ENCODE results near the gene TRIP4. TPM values are rescaled to one million over a fixed set of nuclear protein-coding genes. Genes with fewer than 3 reads are reported as not detected.

TRIP4 gene
- total RNA-seq, 3 donors from 2014 or later, result 23.8 to 36.9 (median 28.2) TPM

DNA sequence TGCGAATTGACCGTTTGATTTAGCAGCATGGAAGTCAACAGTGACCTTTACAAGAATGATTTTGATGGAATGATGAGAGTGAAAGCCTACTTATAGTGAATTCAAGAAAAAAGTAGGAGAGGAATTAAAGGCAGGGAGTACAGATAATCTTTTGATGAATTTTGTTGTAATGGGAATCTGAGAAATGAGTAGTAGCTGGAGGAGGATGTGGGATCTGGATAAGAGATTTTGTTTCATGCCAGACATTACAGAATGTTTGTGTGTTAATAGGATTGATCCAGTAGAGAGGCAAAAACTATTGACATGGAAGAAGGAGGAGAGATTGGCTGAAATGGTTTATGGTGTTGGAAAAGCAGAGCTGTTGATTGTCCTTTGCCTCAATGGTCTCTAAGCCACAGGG, 55.4 kb downstream of the TRIP4 start:
- Histone ChIP-seq H3K9me3 (no peaks in the 10 kb centered on the region), H3K4me3 (no peak overlapping the region), H3K36me3 (ENCODE audit: low read depth) (no peaks in the 10 kb centered on the region), H3K4me1 (ENCODE audit: low read depth) (no peaks in the 10 kb centered on the region)
- intact Hi-C loops (cut with DNase I, micrococcal nuclease), result no loop called here
- no peak for TF ChIP-seq CTCF (IDR thresholded peaks at IDR 0.05)
- ATAC-seq, result no peak
- DNase-seq, result no peak

DNA sequence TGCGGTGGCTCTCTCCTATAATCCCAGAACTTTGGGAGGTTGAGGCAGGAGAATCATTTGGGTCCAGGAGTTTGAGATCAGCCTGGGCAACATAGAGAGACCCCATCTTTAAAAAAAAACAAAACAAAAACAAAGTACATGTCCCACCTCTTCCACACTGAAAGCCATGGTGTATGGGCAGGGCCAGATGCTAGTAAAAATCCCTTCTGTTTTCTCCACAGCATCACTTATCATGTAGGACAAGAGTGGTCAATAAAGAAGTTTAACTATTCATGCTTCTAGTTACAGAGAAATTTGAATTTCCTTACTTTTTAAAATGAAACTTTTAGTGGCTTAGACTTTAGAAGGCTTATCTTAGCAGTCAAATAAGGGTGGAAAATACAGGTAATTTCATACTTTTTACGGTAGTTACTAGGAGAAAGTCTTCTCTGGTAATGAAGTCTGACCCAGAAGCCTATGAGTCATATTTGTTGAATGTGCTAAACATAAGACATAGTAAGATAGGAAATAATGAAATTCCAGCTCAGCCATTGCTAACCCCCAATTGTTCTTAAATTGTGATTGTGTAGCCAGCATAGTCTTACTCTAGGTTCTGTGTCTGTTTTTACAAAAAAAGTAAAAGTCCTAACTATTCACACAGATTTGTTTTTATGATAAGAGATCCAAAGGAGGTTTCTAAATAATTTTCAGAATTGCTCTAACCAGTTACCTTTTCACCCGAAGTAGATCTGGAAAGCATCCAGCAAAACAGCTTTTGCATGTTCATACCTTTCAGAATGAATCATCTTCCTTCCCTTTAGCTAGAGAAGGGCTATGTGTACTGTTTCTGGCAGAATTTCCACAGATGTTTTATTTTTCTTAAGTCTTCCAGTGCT, 56.3 kb downstream of the TRIP4 start:
- Histone ChIP-seq H3K4me1 (ENCODE audit: low read depth) (no peaks in the 10 kb centered on the region), H3K36me3 (ENCODE audit: low read depth) (no peaks in the 10 kb centered on the region), H3K4me3 (no peak overlapping the region), H3K9me3 (no peaks in the 10 kb centered on the region)
- no peak for DNase-seq
- TF ChIP-seq CTCF (IDR thresholded peaks at IDR 0.05), result no peak
- ATAC-seq, result no peak
- intact Hi-C loops (cut with DNase I, micrococcal nuclease), result no loop called here

DNA sequence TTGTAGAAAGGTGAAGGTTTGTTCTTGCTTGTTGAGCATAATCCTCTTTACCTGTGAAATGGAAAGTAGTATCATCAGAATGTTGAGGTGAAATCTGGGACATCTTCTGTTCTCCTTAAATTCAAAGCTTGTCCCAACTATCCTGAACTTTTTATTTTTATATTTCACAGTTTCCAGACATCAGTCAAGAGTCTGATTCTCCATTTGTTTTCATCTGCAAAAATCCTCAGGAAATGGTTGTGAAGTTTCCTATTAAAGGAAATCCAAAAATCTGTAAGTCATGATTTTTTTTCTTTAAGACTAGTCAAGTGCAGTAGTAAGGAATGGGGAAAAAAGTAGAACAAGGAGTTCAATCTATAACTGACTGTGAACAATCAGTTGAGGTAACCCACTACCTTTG, 57.2 kb downstream of the TRIP4 start:
- DNase-seq (no peak), ATAC-seq (no peak)
- no peaks in the 10 kb centered on the region for H3K36me3 ChIP-seq (ENCODE audit: low read depth)
- no peak for TF ChIP-seq CTCF (IDR thresholded peaks at IDR 0.05)
- no peak overlapping the region for H3K4me3 ChIP-seq
- no peaks in the 10 kb centered on the region for H3K4me1 ChIP-seq (ENCODE audit: low read depth)
- no peaks in the 10 kb centered on the region for H3K9me3 ChIP-seq
- intact Hi-C loops (cut with DNase I, micrococcal nuclease), result no loop called here

DNA sequence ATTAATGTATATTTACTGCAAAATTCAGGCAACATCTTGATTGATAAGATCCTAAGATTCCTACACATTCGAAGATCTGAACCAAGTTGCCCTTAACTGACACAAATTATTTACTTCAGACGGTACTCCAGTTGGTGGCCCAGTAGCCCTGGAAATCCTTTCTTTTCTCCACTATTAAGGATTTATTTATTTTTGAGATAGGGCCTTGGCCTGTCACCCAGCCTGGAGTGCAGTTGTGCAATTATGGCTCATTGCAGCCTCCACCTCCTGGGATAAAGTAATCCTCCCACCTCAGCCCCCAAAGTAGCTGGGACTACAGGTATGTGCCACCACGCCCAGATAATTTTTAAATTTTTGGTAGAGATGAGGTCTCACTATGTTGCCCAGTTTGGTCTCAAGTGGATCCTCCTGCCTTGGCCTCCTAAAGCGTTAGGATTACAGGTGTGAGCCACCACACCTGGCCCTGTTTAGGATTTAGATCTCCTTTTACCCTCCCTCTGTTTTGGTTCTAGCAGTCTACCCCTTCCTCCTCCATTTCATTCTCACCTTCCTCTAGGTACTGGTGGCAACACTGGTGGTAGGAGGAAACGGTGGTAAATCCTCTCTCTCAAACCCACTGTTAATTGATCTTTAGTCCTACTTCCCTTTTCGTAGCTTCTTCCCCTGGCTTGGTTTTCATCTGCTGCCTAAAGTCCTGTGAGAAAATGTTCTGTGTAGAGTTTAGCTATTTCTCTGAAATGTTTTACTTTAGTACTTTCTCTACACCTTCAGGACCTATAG, 60.1 kb downstream of the TRIP4 start:
- H3K4me1 ChIP-seq (ENCODE audit: low read depth), result no peaks in the 10 kb centered on the region
- ATAC-seq (no peak), DNase-seq (no peak)
- TF ChIP-seq CTCF (IDR thresholded peaks at IDR 0.05), result no peak
- no peak overlapping the region for H3K4me3 ChIP-seq
- H3K9me3 ChIP-seq, result no peaks in the 10 kb centered on the region
- intact Hi-C loops (cut with DNase I, micrococcal nuclease), result no loop called here
- H3K36me3 ChIP-seq (ENCODE audit: low read depth), result no peaks in the 10 kb centered on the region

- no peak overlapping the region for H3K4me3 ChIP-seq
- intact Hi-C loops (cut with DNase I, micrococcal nuclease), result no loop called here
Measured at GRCh38 chr15:64452988-64453688, 65.5 kb downstream of the TRIP4 start.

More at GRCh38 chr15:64452988-64453688, 65.5 kb downstream of the TRIP4 start:
- Histone ChIP-seq H3K36me3 (ENCODE audit: low read depth) (no peaks in the 10 kb centered on the region), H3K4me1 (ENCODE audit: low read depth) (no peaks in the 10 kb centered on the region), H3K9me3 (no peaks in the 10 kb centered on the region)
- ATAC-seq (no peak), DNase-seq (no peak)
- TF ChIP-seq CTCF (IDR thresholded peaks at IDR 0.05), result no peak
